ENCODE results near the gene CDC27.

The CDC27 gene, protein sequence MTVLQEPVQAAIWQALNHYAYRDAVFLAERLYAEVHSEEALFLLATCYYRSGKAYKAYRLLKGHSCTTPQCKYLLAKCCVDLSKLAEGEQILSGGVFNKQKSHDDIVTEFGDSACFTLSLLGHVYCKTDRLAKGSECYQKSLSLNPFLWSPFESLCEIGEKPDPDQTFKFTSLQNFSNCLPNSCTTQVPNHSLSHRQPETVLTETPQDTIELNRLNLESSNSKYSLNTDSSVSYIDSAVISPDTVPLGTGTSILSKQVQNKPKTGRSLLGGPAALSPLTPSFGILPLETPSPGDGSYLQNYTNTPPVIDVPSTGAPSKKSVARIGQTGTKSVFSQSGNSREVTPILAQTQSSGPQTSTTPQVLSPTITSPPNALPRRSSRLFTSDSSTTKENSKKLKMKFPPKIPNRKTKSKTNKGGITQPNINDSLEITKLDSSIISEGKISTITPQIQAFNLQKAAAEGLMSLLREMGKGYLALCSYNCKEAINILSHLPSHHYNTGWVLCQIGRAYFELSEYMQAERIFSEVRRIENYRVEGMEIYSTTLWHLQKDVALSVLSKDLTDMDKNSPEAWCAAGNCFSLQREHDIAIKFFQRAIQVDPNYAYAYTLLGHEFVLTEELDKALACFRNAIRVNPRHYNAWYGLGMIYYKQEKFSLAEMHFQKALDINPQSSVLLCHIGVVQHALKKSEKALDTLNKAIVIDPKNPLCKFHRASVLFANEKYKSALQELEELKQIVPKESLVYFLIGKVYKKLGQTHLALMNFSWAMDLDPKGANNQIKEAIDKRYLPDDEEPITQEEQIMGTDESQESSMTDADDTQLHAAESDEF

DNA sequence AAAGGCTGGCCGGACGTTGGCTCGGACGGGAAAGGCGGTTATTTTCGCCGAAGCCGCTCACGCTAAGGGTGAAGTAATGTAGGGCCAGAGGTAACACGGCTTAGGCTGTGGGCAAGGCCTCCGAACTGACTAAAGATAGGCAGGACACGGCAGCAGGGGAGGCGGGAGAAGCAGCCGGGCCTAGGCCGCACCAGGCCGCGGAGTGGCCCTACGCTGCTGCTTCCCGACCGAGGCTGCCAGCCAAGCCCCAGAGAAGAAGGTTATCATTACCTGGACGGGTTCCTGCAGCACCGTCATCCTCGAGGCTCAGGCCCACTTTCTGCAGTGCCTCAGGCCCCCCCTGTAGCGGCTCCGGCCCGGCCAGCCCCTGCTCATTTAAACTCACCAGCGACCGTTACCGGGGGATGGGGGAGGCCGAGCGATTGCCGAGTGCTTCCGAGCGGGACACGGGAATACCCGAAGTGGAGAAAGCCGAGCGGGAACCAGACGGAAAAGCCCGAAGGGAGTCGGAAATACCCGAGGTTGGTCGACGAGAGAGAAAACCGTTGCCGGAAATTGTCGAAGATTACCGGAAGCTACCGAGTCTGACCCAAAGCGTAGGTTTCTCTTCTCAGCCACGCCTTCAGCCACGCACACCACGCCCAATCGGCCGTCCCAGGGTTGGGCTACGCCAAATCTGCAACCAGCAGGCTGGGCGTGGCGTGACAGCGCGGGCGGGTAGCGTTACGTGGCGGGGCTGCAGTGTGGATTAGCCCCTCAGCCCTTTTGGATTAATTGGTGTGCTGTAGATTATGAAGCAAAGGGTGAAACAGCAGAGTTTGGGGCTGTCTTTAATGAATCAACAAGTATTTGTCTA, at the start of gene CDC27:
Gene CDC27, minus strand, starts transcription at position 420 of the 856 bp plus-strand sequence. Its CDS starts 123 bp downstream, at position 297.
- peak within 1 kb of the TSS; percentile 99 for H3K27ac ChIP-seq (ENCODE audit: low read length)
- H3K4me2 ChIP-seq (ENCODE audit: insufficient read depth, low read length), result peak within 1 kb of the TSS; percentile 93
- H3K27me3 ChIP-seq (ENCODE audit: insufficient read depth, low read length, poor library complexity), result no peaks in the 10 kb centered on the region
- H2AFZ ChIP-seq (ENCODE audit: low read depth, low read length), result peak within 1 kb of the TSS; percentile 93
- H4K20me1 ChIP-seq (ENCODE audit: insufficient read depth, low read length), result peaks cover 32% of the 10 kb centered on the region
- H3K79me2 ChIP-seq (ENCODE audit: insufficient read depth, low read length), result peaks cover 50% of the 10 kb centered on the region
- H3K9me3 ChIP-seq (ENCODE audit: insufficient read depth, low read length, severe bottlenecking), result no peaks in the 10 kb centered on the region
- H3K36me3 ChIP-seq (ENCODE audit: insufficient read depth, low read length), result peaks cover 14% of the 10 kb centered on the region
- DNase-seq (peak; percentile 100), ATAC-seq (ENCODE audit: insufficient read depth, low read depth) (peak; percentile 95)
- H3K9ac ChIP-seq (ENCODE audit: low read depth, low read length), result peak within 1 kb of the TSS; percentile 98
- no peak for TF ChIP-seq EZH2 (IDR thresholded peaks at IDR 0.05; ENCODE audit: borderline replicate concordance, low read depth, low read length, severe bottlenecking)
- TF ChIP-seq, protein P1, sequence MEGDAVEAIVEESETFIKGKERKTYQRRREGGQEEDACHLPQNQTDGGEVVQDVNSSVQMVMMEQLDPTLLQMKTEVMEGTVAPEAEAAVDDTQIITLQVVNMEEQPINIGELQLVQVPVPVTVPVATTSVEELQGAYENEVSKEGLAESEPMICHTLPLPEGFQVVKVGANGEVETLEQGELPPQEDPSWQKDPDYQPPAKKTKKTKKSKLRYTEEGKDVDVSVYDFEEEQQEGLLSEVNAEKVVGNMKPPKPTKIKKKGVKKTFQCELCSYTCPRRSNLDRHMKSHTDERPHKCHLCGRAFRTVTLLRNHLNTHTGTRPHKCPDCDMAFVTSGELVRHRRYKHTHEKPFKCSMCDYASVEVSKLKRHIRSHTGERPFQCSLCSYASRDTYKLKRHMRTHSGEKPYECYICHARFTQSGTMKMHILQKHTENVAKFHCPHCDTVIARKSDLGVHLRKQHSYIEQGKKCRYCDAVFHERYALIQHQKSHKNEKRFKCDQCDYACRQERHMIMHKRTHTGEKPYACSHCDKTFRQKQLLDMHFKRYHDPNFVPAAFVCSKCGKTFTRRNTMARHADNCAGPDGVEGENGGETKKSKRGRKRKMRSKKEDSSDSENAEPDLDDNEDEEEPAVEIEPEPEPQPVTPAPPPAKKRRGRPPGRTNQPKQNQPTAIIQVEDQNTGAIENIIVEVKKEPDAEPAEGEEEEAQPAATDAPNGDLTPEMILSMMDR (IDR thresholded peaks at IDR 0.05; ENCODE audit: borderline replicate concordance, extremely low read depth, low read length, poor library complexity, severe bottlenecking), result no peak
- peaks cover 47% of the 10 kb centered on the region for H3K4me1 ChIP-seq (ENCODE audit: insufficient read depth, low read length)
- peak within 1 kb of the TSS; percentile 97 for H3K4me3 ChIP-seq (ENCODE audit: low read depth in 1 of 2, low read length in 2 of 2)

DNA sequence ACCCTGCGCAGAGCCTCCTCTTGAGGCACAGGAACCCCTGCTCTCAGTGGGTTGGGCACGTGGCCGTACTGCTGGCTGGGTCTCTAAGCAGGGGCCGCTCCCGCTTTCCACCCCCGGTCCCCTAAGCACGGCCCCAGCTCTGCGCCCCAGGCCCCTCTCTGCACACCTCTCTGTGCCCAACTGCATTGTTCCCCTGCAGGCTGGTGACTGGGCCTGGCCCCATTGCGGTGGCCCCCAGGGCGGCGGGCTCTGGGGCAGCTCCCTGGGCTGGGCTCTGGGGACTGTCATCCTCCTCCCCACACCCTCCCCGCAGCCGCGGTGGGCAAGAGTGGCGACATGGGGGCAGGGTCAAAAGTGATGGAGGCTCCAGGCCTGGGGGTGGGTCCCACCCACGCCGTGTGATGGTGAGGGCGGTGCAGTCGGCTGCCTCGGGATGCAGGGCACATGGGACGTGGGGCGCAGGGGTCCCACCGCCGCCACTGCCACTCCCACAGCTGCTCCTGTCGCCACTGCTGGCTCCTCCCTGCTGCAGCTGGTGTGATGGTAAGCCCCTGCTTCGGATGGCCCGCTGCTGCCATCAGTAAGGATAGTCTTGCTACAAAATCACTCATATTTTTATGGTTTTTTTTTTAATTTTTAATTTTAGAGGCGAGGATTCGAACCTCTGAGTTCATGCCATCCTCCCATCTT, 49.4 kb upstream of the CDC27 start:
- H3K27ac ChIP-seq (ENCODE audit: low read length), result no peak overlapping the region
- no peak overlapping the region for H3K9ac ChIP-seq (ENCODE audit: low read depth, low read length)

DNA sequence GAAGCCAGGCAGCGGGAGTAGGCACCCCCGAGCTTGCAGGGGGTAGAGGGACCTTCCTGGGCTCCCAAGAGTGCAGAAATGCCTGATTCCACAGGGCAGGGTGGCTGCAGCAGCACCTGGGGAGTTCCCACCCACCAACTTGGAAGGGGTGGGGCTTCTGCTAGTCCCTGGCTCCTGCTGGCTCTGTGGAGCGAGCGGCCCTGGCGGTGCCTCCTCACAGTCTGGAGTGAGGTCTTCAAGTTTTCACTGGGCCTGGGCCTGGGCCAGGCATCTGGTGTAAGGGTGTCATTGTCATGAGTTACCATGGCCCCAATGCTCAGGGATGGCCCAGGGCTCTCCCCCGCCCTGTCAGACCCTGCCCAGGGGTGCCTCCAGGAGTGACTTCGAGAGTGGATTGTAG, 48.7 kb upstream of the CDC27 start:
- H3K79me2 ChIP-seq (ENCODE audit: insufficient read depth, low read length), result no peaks in the 10 kb centered on the region
- H3K27me3 ChIP-seq (ENCODE audit: insufficient read depth, low read length, poor library complexity), result no peaks in the 10 kb centered on the region
- TF ChIP-seq, protein P1 (IDR thresholded peaks at IDR 0.05; ENCODE audit: borderline replicate concordance, extremely low read depth, low read length, poor library complexity, severe bottlenecking), result no peak
- TF ChIP-seq EZH2 (IDR thresholded peaks at IDR 0.05; ENCODE audit: borderline replicate concordance, low read depth, low read length, severe bottlenecking), result no peak
- H3K4me1 ChIP-seq (ENCODE audit: insufficient read depth, low read length), result no peaks in the 10 kb centered on the region
- H3K9me3 ChIP-seq (ENCODE audit: insufficient read depth, low read length, severe bottlenecking), result peaks cover 13% of the 10 kb centered on the region
- no peak overlapping the region for H2AFZ ChIP-seq (ENCODE audit: low read depth, low read length)
- ATAC-seq (ENCODE audit: insufficient read depth, low read depth) (no peak), DNase-seq (no peak)
- no peak overlapping the region for H3K4me3 ChIP-seq (ENCODE audit: low read depth in 1 of 2, low read length in 2 of 2)
- H3K27ac ChIP-seq (ENCODE audit: low read length), result no peak overlapping the region
- no peak overlapping the region for H3K9ac ChIP-seq (ENCODE audit: low read depth, low read length)
- no peaks in the 10 kb centered on the region for H4K20me1 ChIP-seq (ENCODE audit: insufficient read depth, low read length)
- no peak overlapping the region for H3K4me2 ChIP-seq (ENCODE audit: insufficient read depth, low read length)
- no peaks in the 10 kb centered on the region for H3K36me3 ChIP-seq (ENCODE audit: insufficient read depth, low read length)

More for the DNA sequence above, 49.4 kb upstream of the CDC27 start:
- Histone ChIP-seq H2AFZ (ENCODE audit: low read depth, low read length) (no peak overlapping the region), H3K4me2 (ENCODE audit: insufficient read depth, low read length) (no peak overlapping the region), H4K20me1 (ENCODE audit: insufficient read depth, low read length) (no peaks in the 10 kb centered on the region), H3K36me3 (ENCODE audit: insufficient read depth, low read length) (no peaks in the 10 kb centered on the region), H3K4me1 (ENCODE audit: insufficient read depth, low read length) (no peaks in the 10 kb centered on the region), H3K79me2 (ENCODE audit: insufficient read depth, low read length) (no peaks in the 10 kb centered on the region), H3K9me3 (ENCODE audit: insufficient read depth, low read length, severe bottlenecking) (peaks cover 13% of the 10 kb centered on the region), H3K4me3 (ENCODE audit: low read depth in 1 of 2, low read length in 2 of 2) (no peak overlapping the region), H3K27me3 (ENCODE audit: insufficient read depth, low read length, poor library complexity) (no peaks in the 10 kb centered on the region)
- TF ChIP-seq, protein P1 (IDR thresholded peaks at IDR 0.05; ENCODE audit: borderline replicate concordance, extremely low read depth, low read length, poor library complexity, severe bottlenecking), result no peak
- no peak for TF ChIP-seq EZH2 (IDR thresholded peaks at IDR 0.05; ENCODE audit: borderline replicate concordance, low read depth, low read length, severe bottlenecking)
- no peak for ATAC-seq (ENCODE audit: insufficient read depth, low read depth)
- no peak for DNase-seq
